Smooth muscle cell of the brain vasculature (primary cell): ENCODE measurements around the gene TMEM131L.
A peak's percentile ranks its signal among the peaks of the same experiment; 100 is the strongest.
"Not testable (repeated sequence)": the region's sequence is repeated elsewhere in the genome, so short reads cannot be mapped to it uniquely, and the experiment has no call there.

ENCODE experiments used
- DNase-seq: peaks from one replicate; pipeline ENCODE4 v3.0.0-alpha.2; 2012; ENCODE audit warnings: low read depth, low spot score

TMEM131L gene

GRCh38 chr4:153448003-153448731, 18.0 kb upstream of the TMEM131L start:
- DNase-seq = no peak

DNA sequence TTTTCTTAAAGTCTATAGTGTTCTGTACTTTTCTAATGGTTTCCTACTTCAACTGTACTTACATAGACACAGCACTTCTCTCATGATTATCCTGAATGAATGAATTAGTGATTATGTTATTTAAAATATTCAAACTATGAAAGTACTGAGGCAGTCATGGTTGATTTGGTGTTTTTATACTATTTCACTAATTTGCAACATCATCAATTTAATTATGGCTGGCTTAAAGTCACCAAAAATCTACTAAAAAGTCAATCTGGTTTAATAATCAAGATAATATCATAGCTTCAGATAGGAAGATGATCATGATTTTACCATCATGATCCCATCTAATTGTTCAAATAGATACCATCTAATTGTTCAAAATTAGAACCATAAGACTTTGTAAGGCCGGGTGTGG, 16.8 kb upstream of the TMEM131L start:
- DNase-seq = no peak

GRCh38 chr4:153450544-153450917, 15.6 kb upstream of the TMEM131L start:
- no peak for DNase-seq

GRCh38 chr4:153451145-153451544, 15.0 kb upstream of the TMEM131L start:
- DNase-seq = not testable (repeated sequence)

GRCh38 chr4:153451911-153452657, 14.1 kb upstream of the TMEM131L start:
- peak; percentile 66 for DNase-seq

GRCh38 chr4:153452658-153453378, 13.3 kb upstream of the TMEM131L start:
- DNase-seq = no peak

DNA sequence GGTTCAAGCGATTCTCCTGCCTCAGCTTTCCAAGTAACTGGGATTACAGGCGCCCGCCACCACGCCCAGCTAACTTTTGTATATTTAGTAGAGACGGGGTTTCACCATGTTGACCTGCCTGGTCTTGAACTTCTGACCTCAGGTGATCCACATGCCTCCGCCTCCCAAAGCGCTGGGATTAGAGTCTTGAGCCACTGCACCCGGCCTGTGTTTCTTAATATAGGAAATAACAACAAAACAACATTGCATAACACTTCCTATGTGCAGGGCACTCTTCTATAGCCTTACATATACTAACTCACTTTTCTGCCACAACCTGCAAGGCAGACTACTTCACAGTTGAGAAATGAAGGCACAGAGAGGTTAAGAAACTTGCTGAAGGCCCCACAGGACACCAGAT, 12.8 kb upstream of the TMEM131L start:
- no peak for DNase-seq

DNA sequence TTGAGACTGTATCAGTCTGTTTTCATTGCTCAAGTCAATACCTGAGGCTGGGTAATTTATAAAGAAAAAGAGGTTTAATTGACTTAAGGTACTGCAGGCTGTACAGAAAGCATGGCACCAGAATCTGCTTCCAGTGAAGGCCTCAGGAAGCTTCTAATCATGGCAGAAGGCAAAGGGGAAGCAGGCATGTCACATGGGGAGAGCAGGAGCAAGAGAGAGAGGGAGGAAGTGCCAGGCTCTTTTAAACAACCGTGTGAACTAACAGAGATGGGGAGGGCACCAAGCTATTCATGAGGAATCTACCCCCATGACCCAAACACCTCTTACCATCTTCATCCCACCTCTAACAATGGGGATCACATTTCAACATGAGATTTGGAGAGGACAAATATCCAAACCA, 7.2 kb upstream of the TMEM131L start:
- DNase-seq = no peak

DNA sequence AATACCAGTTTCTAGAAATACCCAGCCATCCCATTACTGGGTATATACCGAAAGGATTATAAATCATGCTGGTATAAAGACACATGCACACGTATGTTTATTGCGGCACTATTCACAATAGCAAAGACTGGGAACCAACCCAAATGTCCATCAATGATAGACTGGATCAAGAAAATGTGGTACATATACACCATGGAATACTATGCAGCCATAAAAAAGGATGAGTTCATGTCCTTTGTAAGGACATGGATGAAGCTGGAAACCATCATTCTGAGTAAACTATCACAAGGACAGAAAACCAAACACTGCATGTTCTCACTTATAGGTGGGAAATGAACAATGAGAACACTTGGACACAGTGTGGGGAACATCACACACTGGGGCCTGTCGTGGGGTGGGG, 4.6 kb upstream of the TMEM131L start:
- DNase-seq = not testable (repeated sequence)

DNA sequence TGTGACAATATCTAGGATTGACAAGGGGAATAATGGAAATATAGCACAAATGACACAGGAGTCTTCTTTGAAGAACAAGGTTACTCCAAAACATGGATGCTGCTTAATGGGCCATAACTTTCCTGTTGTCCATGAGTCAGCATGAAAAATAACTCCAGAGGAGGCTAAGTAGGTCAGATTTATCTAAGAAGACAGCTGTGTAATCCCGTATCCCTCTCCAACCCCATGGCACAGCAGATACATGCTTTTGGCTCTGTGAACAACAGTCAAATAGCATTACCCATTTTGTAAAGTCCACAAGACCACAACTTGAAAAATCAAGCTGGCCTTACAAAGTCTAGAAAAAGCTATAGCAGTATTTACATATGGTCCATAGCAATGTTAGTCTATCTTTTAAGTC, 2.1 kb upstream of the TMEM131L start:
- DNase-seq = no peak

DNA sequence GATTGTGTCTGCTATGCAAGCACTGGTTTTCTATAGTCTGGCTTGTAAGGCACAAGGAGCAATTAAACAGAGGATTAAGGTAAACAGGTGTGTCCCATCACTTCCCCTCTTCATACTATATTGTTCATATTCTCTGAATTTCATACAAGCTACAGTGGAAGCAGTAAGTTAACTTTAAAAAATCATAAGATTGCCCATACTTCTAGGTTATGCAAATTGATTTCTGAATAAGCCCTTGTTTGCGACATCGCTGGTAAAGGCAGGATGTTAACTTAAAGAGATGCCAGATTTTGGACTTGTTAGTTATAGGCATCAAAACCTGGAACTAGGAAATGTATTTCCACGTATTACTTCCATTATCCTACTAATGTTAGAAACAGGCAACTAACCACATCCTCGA, 1.0 kb upstream of the TMEM131L start:
- no peak for DNase-seq

DNA sequence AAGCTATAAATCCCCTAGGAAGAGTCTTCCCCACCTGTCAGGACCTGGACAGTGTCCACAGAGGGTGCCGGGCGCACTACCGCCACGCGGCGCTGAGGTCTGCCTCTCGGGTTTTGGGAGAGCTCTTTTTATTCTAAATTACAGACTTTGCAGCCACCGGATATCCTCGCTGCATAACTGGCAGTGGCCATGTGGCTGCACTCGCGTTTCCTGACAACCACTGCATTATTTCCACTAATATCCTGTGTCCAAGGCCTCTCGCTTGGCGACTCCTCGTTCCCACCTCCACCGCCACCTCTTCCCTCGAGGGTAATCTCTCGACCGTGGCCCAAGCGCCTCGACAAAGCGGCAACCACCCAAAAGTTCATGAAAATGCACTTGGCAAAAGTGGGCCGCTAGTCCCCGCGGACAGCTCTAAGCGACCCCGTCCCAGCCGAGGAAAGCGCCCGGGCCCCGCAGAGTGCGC, 512 bp upstream of the TMEM131L start:
- no peak for DNase-seq

GRCh38 chr4:153466949-153467896, 1.1 kb downstream of the TMEM131L start:
- DNase-seq = no peak

DNA sequence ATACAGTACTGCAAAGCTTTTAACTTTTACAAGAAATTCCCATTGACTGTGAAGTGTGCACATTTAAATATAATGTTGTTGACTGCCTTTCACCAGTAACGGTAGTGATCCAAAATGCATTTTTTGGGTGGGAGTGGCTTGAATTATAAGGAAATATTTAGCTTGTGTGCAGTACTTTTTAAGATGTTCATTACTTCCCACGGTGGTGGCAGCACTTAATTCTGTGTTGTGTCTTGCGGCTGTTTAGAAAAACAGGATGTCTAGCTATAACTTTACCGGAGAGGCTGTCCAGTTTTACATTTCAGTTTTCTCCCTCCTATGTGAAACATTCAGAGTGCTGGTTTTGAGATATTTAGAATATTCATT, 1.7 kb downstream of the TMEM131L start:
- no peak for DNase-seq

GRCh38 chr4:153468587-153468986, 2.4 kb downstream of the TMEM131L start:
- no peak for DNase-seq

DNA sequence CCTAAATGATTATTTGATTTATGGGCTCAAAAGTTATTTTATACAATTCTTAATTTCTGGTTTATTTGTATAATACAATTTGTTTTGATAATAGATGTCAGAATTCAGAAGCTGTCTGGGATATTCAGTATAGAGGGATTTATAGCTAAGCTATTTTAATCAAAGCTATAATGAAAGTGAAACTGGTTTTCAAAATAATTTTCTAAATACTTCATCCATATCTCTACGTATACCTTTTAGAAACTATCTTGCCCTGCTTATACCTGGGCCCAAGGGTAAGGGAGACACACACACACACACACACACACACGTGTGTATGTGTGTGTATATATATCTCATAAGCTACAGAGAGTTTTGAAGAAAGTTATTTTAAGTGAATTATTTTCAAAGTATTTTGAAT, 2.9 kb downstream of the TMEM131L start:
- DNase-seq = no peak

- DNase-seq = not testable (repeated sequence)
Observed at GRCh38 chr4:153471071-153471697, 5.0 kb downstream of the TMEM131L start.

- no peak for DNase-seq
Observed at GRCh38 chr4:153471698-153472093, 5.5 kb downstream of the TMEM131L start.

GRCh38 chr4:153472122-153473037, 6.2 kb downstream of the TMEM131L start:
- no peak for DNase-seq

- no peak for DNase-seq
Observed at GRCh38 chr4:153474251-153474650, 8.1 kb downstream of the TMEM131L start.
